DOHH2 (cell line): ENCODE results near the gene NPRL2.

ENCODE experiments used
- H3F3A ChIP-seq: fragments of 200-600 bp; sonication (generic), shearing (Covaris generic); 2 replicates; pipeline ENCODE4 v1.6.0; 2016; ENCODE audit warnings: antibody characterized with exemption, mild to moderate bottlenecking; ENCODE audit not compliant: control insufficient read depth, insufficient read depth
- H3K27ac ChIP-seq: fragments of 200-600 bp; sonication (generic); 2 replicates; pipeline ENCODE4 v1.5.1; 2014; ENCODE audit warnings: low read depth, mild to moderate bottlenecking, low read length, moderate library complexity
- H3K27me3 ChIP-seq: fragments of 200-600 bp; sonication (generic); 2 replicates; pipeline ENCODE4 v1.6.1; 2014; ENCODE audit warnings: mild to moderate bottlenecking, low read length, mixed read lengths; ENCODE audit not compliant: control insufficient read depth
- H3K36me3 ChIP-seq: fragments of 200-600 bp; sonication (generic); 2 replicates; pipeline ENCODE4 v1.6.1; 2014; ENCODE audit warnings: mild to moderate bottlenecking, low read length, moderate library complexity, mixed read lengths; ENCODE audit not compliant: control insufficient read depth
- H3K4me1 ChIP-seq: fragments of 200-600 bp; sonication (generic); 2 replicates; pipeline ENCODE4 v1.6.1; 2014; ENCODE audit warnings: mild to moderate bottlenecking, low read length, mixed read lengths; ENCODE audit not compliant: control insufficient read depth
- H3K4me2 ChIP-seq: fragments of 200-600 bp; sonication (generic); 2 replicates; pipeline ENCODE4 v1.6.0; 2014; ENCODE audit warnings: mild to moderate bottlenecking, low read length, moderate library complexity
- H3K4me3 ChIP-seq: fragments of 200-600 bp; sonication (generic); 2 replicates; pipeline ENCODE4 v1.5.1; 2014; ENCODE audit warnings: mild to moderate bottlenecking, low read length, mixed read lengths
- H3K79me2 ChIP-seq: fragments of 200-600 bp; sonication (generic); 2 replicates; pipeline ENCODE4 v1.6.1; 2014; ENCODE audit warnings: mild to moderate bottlenecking, low read length, mixed read lengths; ENCODE audit not compliant: control insufficient read depth
- H3K9me2 ChIP-seq: fragments of 200-600 bp; sonication (generic); replicated peaks from 2 replicates; pipeline ENCODE4 v1.6.1; 2014; ENCODE audit warnings: mild to moderate bottlenecking, low read length, mixed read lengths; ENCODE audit not compliant: control insufficient read depth
- H3K9me3 ChIP-seq: fragments of 200-600 bp; sonication (generic); 2 replicates; pipeline ENCODE4 v1.6.1; 2014; ENCODE audit warnings: antibody characterized with exemption, low read length, mixed read lengths; ENCODE audit not compliant: control insufficient read depth, insufficient read depth
- H4K20me1 ChIP-seq: fragments of 200-600 bp; sonication (generic); 2 replicates; pipeline ENCODE4 v1.6.0; 2014; ENCODE audit warnings: low read depth, mild to moderate bottlenecking, antibody characterized with exemption, low read length, moderate library complexity; ENCODE audit not compliant: control insufficient read depth, insufficient read depth
- CTCF ChIP-seq: fragments of 200-600 bp; sonication (generic); IDR thresholded peaks from one replicate; pipeline ENCODE4 v1.5.1; 2014; ENCODE audit warnings: antibody characterized with exemption, mild to moderate bottlenecking, low read depth, low read length; ENCODE audit not compliant: poor library complexity, severe bottlenecking
- EZH2phosphoT487 ChIP-seq: fragments of 200-600 bp; sonication (generic); IDR thresholded peaks from 2 replicates; pipeline ENCODE4 v1.6.1; 2017; ENCODE audit warnings: borderline replicate concordance, mild to moderate bottlenecking, antibody characterized with exemption, low read length, moderate library complexity, mixed read lengths

Gene NPRL2

DNA sequence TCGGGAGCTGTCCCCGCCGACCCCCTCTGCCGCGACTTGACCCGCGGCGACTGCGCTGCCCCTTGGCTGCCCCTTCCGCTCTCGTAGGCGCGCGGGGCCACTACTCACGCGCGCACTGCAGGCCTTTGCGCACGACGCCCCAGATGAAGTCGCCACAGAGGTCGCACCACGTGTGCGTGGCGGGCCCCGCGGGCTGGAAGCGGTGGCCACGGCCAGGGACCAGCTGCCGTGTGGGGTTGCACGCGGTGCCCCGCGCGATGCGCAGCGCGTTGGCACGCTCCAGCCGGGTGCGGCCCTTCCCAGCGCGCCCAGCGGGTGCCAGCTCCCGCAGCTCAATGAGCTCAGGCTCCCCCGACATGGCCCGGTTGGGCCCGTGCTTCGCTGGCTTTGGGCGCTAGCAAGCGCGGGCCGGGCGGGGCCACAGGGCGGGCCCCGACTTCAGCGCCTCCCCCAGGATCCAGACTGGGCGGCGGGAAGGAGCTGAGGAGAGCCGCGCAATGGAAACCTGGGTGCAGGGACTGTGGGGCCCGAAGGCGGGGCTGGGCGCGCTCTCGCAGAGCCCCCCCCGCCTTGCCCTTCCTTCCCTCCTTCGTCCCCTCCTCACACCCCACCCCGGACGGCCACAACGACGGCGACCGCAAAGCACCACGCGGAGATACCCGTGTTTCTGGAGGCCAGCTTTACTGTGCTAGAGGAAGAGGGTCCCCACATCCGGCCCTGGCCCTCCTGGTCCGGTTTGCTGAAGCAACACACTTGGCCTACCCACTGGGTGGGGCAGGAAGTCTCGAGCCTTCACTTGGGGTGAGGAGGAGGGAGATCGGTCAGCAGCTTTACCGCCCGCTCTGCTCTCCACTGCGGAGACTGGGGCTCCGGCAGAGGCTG lies 9.9 kb downstream of the NPRL2 start, which contains the start of gene RASSF1:
TSS of gene RASSF1 (minus strand) at position 389 of the 882 bp plus-strand sequence. CDS start at position 358, 31 bp downstream.
- H3K9me2 ChIP-seq = no peaks in the 10 kb centered on the region
- peaks cover 14% of the 10 kb centered on the region for H3F3A ChIP-seq
- H3K27me3 ChIP-seq = no peaks in the 10 kb centered on the region
- peaks cover 32% of the 10 kb centered on the region for H3K36me3 ChIP-seq
- H3K4me1 ChIP-seq = peaks cover 53% of the 10 kb centered on the region
- H3K4me2 ChIP-seq = peak within 1 kb of the TSS; percentile 98
- peak within 1 kb of the TSS; percentile 90 for H3K27ac ChIP-seq
- peaks cover 47% of the 10 kb centered on the region for H3K79me2 ChIP-seq
- peak within 1 kb of the TSS; percentile 83 for H3K4me3 ChIP-seq
- TF ChIP-seq CTCF (no peak), EZH2phosphoT487 (no peak)
- 0 out of 2 replicates have a peak, but pooled peaks cover 10% of the 10 kb centered on the region for H4K20me1 ChIP-seq
- no peaks in the 10 kb centered on the region for H3K9me3 ChIP-seq

- peak overlapping the region; percentile 83 for H3K4me3 ChIP-seq
- peaks cover 54% of the 10 kb centered on the region for H3K4me1 ChIP-seq
- H3K4me2 ChIP-seq = peak overlapping the region; percentile 98
- TF ChIP-seq EZH2phosphoT487 (no peak), CTCF (no peak)
- H3K36me3 ChIP-seq = peaks cover 38% of the 10 kb centered on the region
- H3K27me3 ChIP-seq = no peaks in the 10 kb centered on the region
- peaks cover 14% of the 10 kb centered on the region for H3F3A ChIP-seq
- no peaks in the 10 kb centered on the region for H3K9me2 ChIP-seq
- peaks cover 53% of the 10 kb centered on the region for H3K79me2 ChIP-seq
- 0 out of 2 replicates have a peak, but pooled peaks cover 10% of the 10 kb centered on the region for H4K20me1 ChIP-seq
- no peaks in the 10 kb centered on the region for H3K9me3 ChIP-seq
- H3K27ac ChIP-seq = peak overlapping the region; percentile 90
These were observed 10.5 kb downstream of the NPRL2 start for GRCh38 chr3:50340147-50340447.

DNA sequence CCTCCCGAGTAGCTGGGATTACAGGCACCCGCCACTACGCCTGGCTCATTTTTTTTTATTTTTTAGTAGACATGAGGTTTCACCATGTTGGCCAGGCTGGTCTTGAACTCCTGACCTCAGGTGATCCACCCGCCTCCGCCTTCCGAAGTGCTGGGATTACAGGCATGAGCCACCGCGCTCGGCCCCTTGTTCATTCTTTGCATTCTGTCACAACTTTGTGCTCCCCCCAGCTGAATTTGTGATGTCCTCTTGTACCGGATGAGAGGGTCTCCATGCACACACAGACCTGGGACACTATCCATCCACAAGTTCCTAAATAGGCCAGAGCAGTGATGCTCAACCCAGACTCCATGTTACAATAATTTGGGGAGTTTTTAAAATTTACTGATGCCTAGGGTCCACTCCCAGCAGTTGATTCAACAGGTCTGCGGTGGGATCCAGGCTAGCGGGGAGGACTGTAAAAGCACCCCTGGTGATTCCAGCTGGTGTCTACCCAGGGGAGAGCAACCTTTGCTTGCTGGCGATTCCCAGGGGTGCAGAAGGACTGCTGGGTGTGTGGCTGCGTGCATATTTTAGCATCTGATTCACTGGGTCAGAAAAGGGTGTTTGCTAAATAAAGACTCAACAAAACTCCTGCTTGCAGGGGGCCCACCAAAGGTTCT lies 11.0 kb downstream of the NPRL2 start:
- H3K4me1 ChIP-seq = peaks cover 58% of the 10 kb centered on the region
- H3K79me2 ChIP-seq = peaks cover 58% of the 10 kb centered on the region
- peak overlapping the region; percentile 83 for H3K4me3 ChIP-seq

More for the DNA sequence above, 11.0 kb downstream of the NPRL2 start:
- H3F3A ChIP-seq = peaks cover 14% of the 10 kb centered on the region
- 0 out of 2 replicates have a peak, but pooled peaks cover 10% of the 10 kb centered on the region for H4K20me1 ChIP-seq
- H3K4me2 ChIP-seq = peak overlapping the region; percentile 98
- H3K9me2 ChIP-seq = no peaks in the 10 kb centered on the region
- peak overlapping the region; percentile 90 for H3K27ac ChIP-seq
- H3K9me3 ChIP-seq = no peaks in the 10 kb centered on the region
- H3K36me3 ChIP-seq = peaks cover 42% of the 10 kb centered on the region
- H3K27me3 ChIP-seq = no peaks in the 10 kb centered on the region
- no peak for TF ChIP-seq EZH2phosphoT487
- no peak for TF ChIP-seq CTCF
